ENCODE measurements around the gene KCNJ4. TPM values are rescaled to one million over a fixed set of nuclear protein-coding genes. Genes with fewer than 3 reads are reported as not detected.
A peak's percentile ranks its signal among the peaks of the same experiment; 100 is the strongest.
"Not testable (repeated sequence)": the region's sequence is repeated elsewhere in the genome, so short reads cannot be mapped to it uniquely, and the experiment has no call there.

The KCNJ4 gene
- total RNA-seq, 1 donor from 2014 or later: 1.7 TPM

GRCh38 chr22:38471237-38471636, 16.2 kb upstream of the KCNJ4 start:
- TF ChIP-seq CTCF (IDR thresholded peaks at IDR 0.05; ENCODE audit: unreplicated experiment): no peak

GRCh38 chr22:38470179-38470578, 15.2 kb upstream of the KCNJ4 start:
- not testable (repeated sequence) for H3K9me3 Mint-ChIP-seq (ENCODE audit: low read depth); DNase-seq (ENCODE audit: low spot score, unreplicated experiment); H3K27ac Mint-ChIP-seq; H3K4me3 Mint-ChIP-seq (ENCODE audit: low read depth); H3K4me1 Mint-ChIP-seq (ENCODE audit: low read depth); H3K36me3 Mint-ChIP-seq (ENCODE audit: insufficient read depth)
- H3K27me3 Mint-ChIP-seq: peaks cover 19% of the 10 kb centered on the region

More at GRCh38 chr22:38471237-38471636, 16.2 kb upstream of the KCNJ4 start:
- Mint-ChIP-seq H3K9me3 (ENCODE audit: low read depth) (no peaks in the 10 kb centered on the region), H3K27ac (no peak overlapping the region), H3K4me1 (ENCODE audit: low read depth) (peaks cover 9% of the 10 kb centered on the region), H3K27me3 (peaks cover 13% of the 10 kb centered on the region), H3K36me3 (ENCODE audit: insufficient read depth) (no peaks in the 10 kb centered on the region), H3K4me3 (ENCODE audit: low read depth) (no peak overlapping the region)
- DNase-seq (ENCODE audit: low spot score, unreplicated experiment): no peak

- no peak overlapping the region for H3K4me3 Mint-ChIP-seq (ENCODE audit: low read depth)
- H3K36me3 Mint-ChIP-seq (ENCODE audit: insufficient read depth): no peaks in the 10 kb centered on the region
- no peaks in the 10 kb centered on the region for H3K9me3 Mint-ChIP-seq (ENCODE audit: low read depth)
- DNase-seq (ENCODE audit: low spot score, unreplicated experiment): no peak
- TF ChIP-seq CTCF (IDR thresholded peaks at IDR 0.05; ENCODE audit: unreplicated experiment): no peak
- H3K27me3 Mint-ChIP-seq: peaks cover 19% of the 10 kb centered on the region
- peaks cover 9% of the 10 kb centered on the region for H3K4me1 Mint-ChIP-seq (ENCODE audit: low read depth)
- H3K27ac Mint-ChIP-seq: no peak overlapping the region
Observed at GRCh38 chr22:38469306-38469781, 14.3 kb upstream of the KCNJ4 start.

GRCh38 chr22:38468443-38469305, 13.7 kb upstream of the KCNJ4 start:
- TF ChIP-seq CTCF (IDR thresholded peaks at IDR 0.05; ENCODE audit: unreplicated experiment): peak; percentile 51
- no peaks in the 10 kb centered on the region for H3K36me3 Mint-ChIP-seq (ENCODE audit: insufficient read depth)
- no peaks in the 10 kb centered on the region for H3K9me3 Mint-ChIP-seq (ENCODE audit: low read depth)
- peak overlapping the region; percentile 70 for H3K4me3 Mint-ChIP-seq (ENCODE audit: low read depth)
- H3K4me1 Mint-ChIP-seq (ENCODE audit: low read depth): peaks cover 6% of the 10 kb centered on the region
- H3K27ac Mint-ChIP-seq: no peak overlapping the region
- H3K27me3 Mint-ChIP-seq: peaks cover 19% of the 10 kb centered on the region
- no peak for DNase-seq (ENCODE audit: low spot score, unreplicated experiment)

- no peak for DNase-seq (ENCODE audit: low spot score, unreplicated experiment)
- no peak for TF ChIP-seq CTCF (IDR thresholded peaks at IDR 0.05; ENCODE audit: unreplicated experiment)
- Mint-ChIP-seq H3K4me3 (ENCODE audit: low read depth) (peak within 1 kb of the TSS; percentile 76), H3K27me3 (peaks cover 19% of the 10 kb centered on the region), H3K27ac (peak within 1 kb of the TSS; percentile 69), H3K36me3 (ENCODE audit: insufficient read depth) (no peaks in the 10 kb centered on the region), H3K4me1 (ENCODE audit: low read depth) (peaks cover 13% of the 10 kb centered on the region), H3K9me3 (ENCODE audit: low read depth) (no peaks in the 10 kb centered on the region)
Observed at GRCh38 chr22:38467904-38468442, 13.0 kb upstream of the KCNJ4 start, which contains the start of gene KDELR3. Gene KDELR3 (plus strand): TSS chr22:38468096. CDS start chr22:38468234, 138 bp downstream.

Data from progenitor cell of endocrine pancreas (in vitro differentiated cells).